Hindlimb muscle (tissue), 1 donor: ENCODE measurements around the gene MFNG. TPM values are rescaled to one million over a fixed set of nuclear protein-coding genes. Genes with fewer than 3 reads are reported as not detected.

Experiments used
- DNase-seq: peaks from one replicate; pipeline ENCODE4 v3.0.0-alpha.2; 2013
- polyA plus RNA-seq: library from polyadenylated mRNA; unstranded; fragments of 120-200 nt; gene quantifications from one replicate; pipeline ENCODE4 v1.2.1, GENCODE V29; 2013; ENCODE audit not compliant: insufficient read length

MFNG gene
- polyA plus RNA-seq, 1 donor: 7.7 TPM

DNA sequence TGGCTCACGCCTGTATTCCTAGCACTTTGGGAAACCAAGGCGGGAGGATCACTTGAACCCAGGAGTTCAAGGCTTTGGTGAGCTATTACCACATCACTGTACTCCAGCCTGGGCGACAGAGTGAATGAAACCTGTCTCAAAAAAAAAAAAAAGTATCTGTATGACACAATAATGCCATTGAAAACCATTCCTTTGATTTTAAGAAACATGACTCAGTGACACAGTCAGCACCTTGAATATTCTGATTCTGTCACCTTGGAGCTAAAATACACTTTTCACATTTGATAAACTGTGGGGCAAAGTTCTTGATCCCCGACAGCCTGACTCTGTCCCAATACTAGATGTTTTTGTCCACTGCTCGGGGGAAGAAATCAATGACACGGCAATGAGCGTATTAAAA, 42.2 kb downstream of the MFNG start:
- DNase-seq: no peak

DNA sequence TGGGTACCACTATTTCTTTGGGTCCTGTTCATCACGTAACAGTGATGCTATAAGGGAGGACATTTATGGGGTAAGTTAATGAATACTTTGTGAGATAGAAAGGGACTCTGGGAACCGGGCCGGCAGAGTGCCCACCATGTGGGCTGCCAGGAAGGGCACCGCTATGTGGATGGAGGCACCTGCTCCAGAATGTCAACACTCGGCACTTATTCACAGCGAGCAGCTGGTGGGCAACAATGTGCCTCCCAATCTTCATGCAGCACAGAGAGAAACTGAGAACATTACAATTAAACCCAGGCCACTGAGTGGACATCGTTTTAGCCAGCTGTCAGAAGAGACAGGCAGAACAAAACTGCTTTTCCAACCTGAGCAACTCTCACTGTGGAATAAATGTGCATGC, 43.1 kb downstream of the MFNG start:
- no peak for DNase-seq

DNA sequence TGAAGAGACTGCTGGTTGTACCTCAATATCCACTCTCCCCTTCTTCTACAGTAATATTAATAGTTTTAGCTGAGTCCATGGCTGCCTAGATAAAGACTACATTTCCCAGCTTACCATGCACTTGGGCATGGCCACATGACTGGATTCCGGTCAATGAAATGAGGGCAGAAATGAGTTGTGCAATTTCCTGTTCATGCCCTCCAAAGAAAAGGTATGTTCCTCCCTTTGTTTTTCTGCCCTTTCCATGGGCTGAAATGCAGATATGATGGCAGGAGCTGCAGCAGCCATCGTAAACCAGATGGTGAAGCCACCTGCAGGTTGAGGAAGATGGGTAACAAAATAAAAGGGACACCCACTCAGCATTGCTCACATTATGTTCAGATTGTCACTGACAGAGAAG, 43.6 kb downstream of the MFNG start:
- DNase-seq: no peak

GRCh38 chr22:37442135-37442534, 44.0 kb downstream of the MFNG start:
- DNase-seq: no peak

GRCh38 chr22:37440875-37441274, 45.3 kb downstream of the MFNG start:
- DNase-seq: no peak

GRCh38 chr22:37439347-37439746, 46.8 kb downstream of the MFNG start:
- no peak for DNase-seq

DNA sequence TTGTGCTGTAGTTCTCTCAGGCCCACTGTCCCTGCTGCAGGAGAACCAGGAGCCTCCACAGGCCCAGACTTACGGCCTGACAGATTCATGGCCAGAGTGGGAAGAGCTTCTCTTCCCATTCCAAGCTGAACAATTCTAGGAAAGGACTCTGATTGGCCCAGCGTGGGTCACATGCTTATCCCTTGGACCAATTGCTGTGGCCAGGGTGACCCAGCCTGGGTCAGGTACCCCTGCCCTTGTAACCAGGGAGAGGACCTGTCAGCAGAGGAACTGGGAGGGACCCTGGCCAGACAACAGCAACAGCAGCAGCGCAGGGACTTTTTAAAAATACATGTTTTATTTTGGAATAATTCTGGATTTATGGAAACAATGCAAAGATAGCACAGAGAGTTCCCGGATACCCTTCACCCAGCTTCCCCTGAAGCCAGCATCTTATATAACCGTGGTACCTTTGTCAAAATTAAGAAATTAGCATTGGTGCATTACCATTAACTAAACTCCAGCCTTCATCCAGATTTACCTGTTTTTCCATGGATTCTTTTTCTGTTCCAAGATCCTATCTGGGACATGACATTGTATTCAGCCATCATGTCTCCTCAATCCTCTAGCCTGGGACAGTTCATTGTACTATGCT, 50.1 kb downstream of the MFNG start:
- no peak for DNase-seq

- DNase-seq: no peak
Observed at GRCh38 chr22:37433786-37434185, 52.4 kb downstream of the MFNG start.

DNA sequence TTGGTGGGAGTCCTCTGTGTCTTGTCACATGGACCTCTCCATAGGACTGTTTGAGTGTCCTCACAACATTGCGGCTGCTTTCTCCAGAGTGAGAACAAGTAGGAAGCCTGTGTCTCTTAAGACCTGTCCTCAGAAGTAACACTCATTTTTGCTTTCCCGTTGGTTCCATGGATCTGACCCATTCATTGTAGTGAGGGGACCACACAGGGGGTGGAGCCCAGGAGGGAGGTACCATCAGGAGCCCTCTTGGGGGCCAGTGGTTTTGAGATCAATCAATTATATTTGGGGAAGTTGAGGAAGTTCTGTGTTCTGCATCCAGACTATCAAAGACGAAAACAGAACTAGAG, 53.5 kb downstream of the MFNG start:
- DNase-seq: no peak

DNA sequence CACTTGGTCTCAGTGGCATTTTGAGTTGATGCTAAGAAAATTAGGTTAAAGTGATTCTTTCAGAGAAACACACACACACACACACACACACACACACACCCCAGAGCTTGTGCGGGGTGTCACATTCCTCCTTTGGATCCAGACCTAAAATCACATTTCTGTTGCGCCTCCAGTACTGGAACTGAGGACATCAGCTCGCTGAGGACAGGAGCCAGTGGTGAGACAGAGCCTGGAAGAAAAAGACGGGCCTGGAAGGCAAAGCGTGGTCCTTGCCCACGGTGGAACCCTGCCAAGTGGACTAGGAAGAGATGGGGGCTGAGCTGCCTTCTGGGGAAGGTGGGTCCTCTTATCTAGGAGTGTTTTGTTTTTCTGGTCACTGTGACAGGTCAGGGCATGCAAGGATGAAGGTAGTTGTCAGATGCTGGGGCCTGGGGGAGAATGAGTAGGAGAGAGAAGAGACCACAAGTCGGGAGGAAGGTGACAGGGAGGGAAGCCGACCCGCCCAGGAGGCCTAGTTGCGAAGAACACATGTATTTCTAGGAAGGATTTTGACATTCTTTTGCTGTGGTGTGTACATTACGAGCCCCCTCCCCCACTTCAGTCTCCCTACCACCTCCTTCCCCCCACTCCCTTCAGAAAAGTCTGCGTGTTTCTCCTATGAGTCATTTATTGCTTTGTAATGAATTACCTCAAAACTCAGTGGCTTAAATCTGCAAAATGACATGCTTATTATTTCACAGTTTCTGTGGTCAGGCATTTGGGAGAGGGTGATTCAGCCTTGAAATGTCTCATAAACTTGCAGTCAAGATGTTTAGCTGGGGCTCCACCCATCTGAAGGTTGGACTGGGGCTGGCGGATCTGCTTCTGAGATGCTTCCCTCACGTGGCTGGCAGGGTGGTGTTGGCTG, 54.1 kb downstream of the MFNG start:
- no peak for DNase-seq

GRCh38 chr22:37431366-37431765, 54.8 kb downstream of the MFNG start:
- DNase-seq: no peak

GRCh38 chr22:37430941-37431340, 55.2 kb downstream of the MFNG start:
- no peak for DNase-seq

GRCh38 chr22:37428649-37429586, 57.3 kb downstream of the MFNG start:
- peak; percentile 43 for DNase-seq

GRCh38 chr22:37427711-37428635, 58.2 kb downstream of the MFNG start:
- DNase-seq: no peak

GRCh38 chr22:37427135-37427710, 59.0 kb downstream of the MFNG start, which contains the start of gene ELFN2:
TSS of gene ELFN2 (minus strand) at chr22:37427479. CDS start at chr22:37375534, 51,945 bp downstream.
- peak; percentile 46 for DNase-seq

DNA sequence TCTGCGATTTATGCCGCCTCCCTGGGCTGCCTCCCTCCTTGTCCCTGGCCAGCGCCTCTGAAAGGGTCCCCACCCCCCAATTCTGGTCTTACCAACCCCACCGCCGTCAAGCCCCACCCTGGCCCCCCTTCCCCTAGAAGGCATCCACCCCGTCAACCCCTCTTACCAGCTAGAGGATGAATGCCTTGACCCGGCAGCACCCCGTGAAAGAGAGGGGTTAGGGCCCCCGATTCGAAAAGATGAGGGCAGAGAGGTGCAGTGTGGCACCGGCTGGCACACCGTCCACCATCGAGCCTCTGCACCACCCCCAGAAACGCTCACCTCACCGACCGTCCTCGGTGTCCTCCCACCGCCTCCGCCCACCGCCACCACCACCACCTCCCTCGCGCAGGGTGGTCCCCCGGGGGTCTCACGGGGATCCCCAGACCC, 59.5 kb downstream of the MFNG start:
- DNase-seq: no peak

- DNase-seq: no peak
Observed at GRCh38 chr22:37425800-37426705, 60.1 kb downstream of the MFNG start.

DNA sequence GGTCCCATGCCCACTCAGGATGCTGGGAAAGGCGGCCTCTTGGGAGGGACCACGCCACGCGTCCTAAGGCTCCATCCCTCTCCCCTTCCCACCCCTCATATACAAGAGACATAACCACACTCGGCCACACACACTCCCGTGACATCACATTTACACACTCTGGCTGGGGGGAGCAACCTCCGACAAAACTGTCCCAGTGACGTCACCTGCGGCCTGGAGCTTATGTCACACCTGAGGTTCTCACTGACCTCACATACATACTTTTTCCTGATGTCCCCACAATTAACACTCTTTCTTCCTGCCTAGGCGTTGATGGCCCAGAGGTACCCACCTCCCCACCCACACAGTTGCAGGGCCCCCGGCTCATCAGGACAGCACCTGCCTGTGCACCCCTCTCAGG, 60.8 kb downstream of the MFNG start:
- no peak for DNase-seq

DNA sequence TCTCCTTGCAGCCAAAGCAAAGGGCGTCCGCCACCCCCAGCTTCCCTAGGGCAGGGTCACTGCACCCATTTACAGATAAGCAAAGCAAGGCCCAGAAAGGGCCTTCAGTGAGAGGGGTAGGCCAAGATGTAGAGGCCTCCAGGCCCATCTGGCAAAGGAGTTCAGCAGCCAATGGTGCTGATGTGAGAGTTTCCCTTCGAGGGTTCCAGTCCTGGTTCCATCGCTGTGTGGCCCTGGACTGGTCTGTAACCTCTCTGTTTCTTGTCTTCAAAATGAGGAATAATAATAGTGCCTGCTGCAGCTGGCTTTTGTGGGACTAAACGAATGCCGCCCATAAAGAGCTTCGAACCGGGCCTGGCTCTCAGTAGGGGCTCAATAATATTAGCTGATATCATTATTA, 62.9 kb downstream of the MFNG start:
- DNase-seq: no peak

GRCh38 chr22:37421468-37421877, 64.7 kb downstream of the MFNG start:
- DNase-seq: no peak
